Liver (tissue), 9 donors: Measurements from ENCODE around the gene DIAPH3. TPM values are rescaled to one million over a fixed set of nuclear protein-coding genes. Genes with fewer than 3 reads are reported as not detected.

Source experiments
- DNase-seq: peaks from one replicate; pipeline ENCODE4 v3.0.0-alpha.2; 2017; ENCODE audit warnings: low spot score
- H3K27ac ChIP-seq, 2 donors: one replicate each; pipeline ENCODE4 v1.7.0; 2013; ENCODE audit warnings: inconsistent platforms in 2 of 2, low read length in 2 of 2, control low read depth in 1 of 2, low read depth in 1 of 2, mild to moderate bottlenecking in 1 of 2
- H3K27me3 ChIP-seq, 4 donors: one replicate each; pipeline versions ENCODE4 v1.6.1 to v1.7.0; 2013; ENCODE audit warnings: low read length in 3 of 4, inconsistent platforms in 1 of 4, mild to moderate bottlenecking in 1 of 4, moderate library complexity in 1 of 4; ENCODE audit not compliant: control insufficient read depth in 4 of 4, insufficient read depth in 4 of 4
- H3K36me3 ChIP-seq, 4 donors: one replicate each; pipeline versions ENCODE4 v1.6.1 to v1.7.0; 2013; ENCODE audit warnings: low read length in 3 of 4, mild to moderate bottlenecking in 3 of 4, low read depth in 1 of 4, moderate library complexity in 1 of 4; ENCODE audit not compliant: control insufficient read depth in 4 of 4, insufficient read depth in 3 of 4
- H3K4me1 ChIP-seq, 4 donors: one replicate each; pipeline versions ENCODE4 v1.6.1 to v1.7.0; 2013; ENCODE audit warnings: low read length in 3 of 4, mild to moderate bottlenecking in 3 of 4, moderate library complexity in 1 of 4; ENCODE audit not compliant: control insufficient read depth in 4 of 4, insufficient read depth in 4 of 4
- H3K4me3 ChIP-seq, 3 donors: one replicate each; pipeline versions ENCODE4 v1.6.1 to v1.7.0; 2013; ENCODE audit warnings: low read length in 3 of 3, control low read depth in 1 of 3, low read depth in 1 of 3, mild to moderate bottlenecking in 1 of 3
- H3K9ac ChIP-seq, 2 donors: one replicate each; pipeline ENCODE4 v1.7.0; 2013; ENCODE audit warnings: low read length in 2 of 2, mild to moderate bottlenecking in 2 of 2, moderate library complexity in 2 of 2, control low read depth in 1 of 2, low read depth in 1 of 2
- H3K9me3 ChIP-seq, 4 donors: one replicate each; pipeline versions ENCODE4 v1.6.1 to v1.7.0; 2013; ENCODE audit warnings: low read length in 3 of 4; ENCODE audit not compliant: control insufficient read depth in 4 of 4
- EGR1 ChIP-seq, 2 donors: IDR thresholded peaks; 2 replicates each; pipeline ENCODE4 v1.6.1; 2016 to 2018; ENCODE audit warnings: antibody characterized with exemption in 2 of 2, low read depth in 2 of 2
- FOXA1 ChIP-seq: IDR thresholded peaks from 2 replicates; pipeline ENCODE4 v1.6.1; 2016; ENCODE audit warnings: antibody characterized with exemption
- FOXA2 ChIP-seq: IDR thresholded peaks from 2 replicates; pipeline ENCODE4 v1.6.1; 2016; ENCODE audit warnings: antibody characterized with exemption
- GABPA ChIP-seq, 2 donors: IDR thresholded peaks in 1 of 2; conservative IDR thresholded peaks in 1 of 2; 2 replicates each; pipeline ENCODE4 v1.6.1; 2016; ENCODE audit warnings: antibody characterized with exemption in 2 of 2, mild to moderate bottlenecking in 1 of 2, moderate library complexity in 1 of 2
- HNF4A ChIP-seq, 2 donors: conservative IDR thresholded peaks; 2 replicates each; pipeline ENCODE4 v1.6.1; 2016; ENCODE audit warnings: antibody characterized with exemption in 2 of 2, mild to moderate bottlenecking in 2 of 2
- HNF4G ChIP-seq: IDR thresholded peaks from 2 replicates; pipeline ENCODE4 v1.6.1; 2016; ENCODE audit warnings: antibody characterized with exemption
- JUND ChIP-seq, 2 donors: IDR thresholded peaks; 2 replicates each; pipeline ENCODE4 v1.6.1; 2016; ENCODE audit warnings: antibody characterized with exemption in 2 of 2
- NR2F2 ChIP-seq: IDR thresholded peaks from 2 replicates; pipeline ENCODE4 v1.6.1; 2016; ENCODE audit warnings: antibody characterized with exemption
- RAD21 ChIP-seq, 2 donors: IDR thresholded peaks; 2 replicates each; pipeline ENCODE4 v1.6.1; 2016; ENCODE audit warnings: antibody characterized with exemption in 2 of 2, mild to moderate bottlenecking in 2 of 2
- RXRA ChIP-seq, 2 donors: IDR thresholded peaks; 2 replicates each; pipeline ENCODE4 v1.6.1; 2017 to 2018; ENCODE audit warnings: antibody characterized with exemption in 2 of 2, mild to moderate bottlenecking in 1 of 2
- SP1 ChIP-seq: IDR thresholded peaks from 2 replicates; pipeline ENCODE4 v1.6.1; 2018; ENCODE audit warnings: antibody characterized with exemption, mild to moderate bottlenecking
- TAF1 ChIP-seq: conservative IDR thresholded peaks from 2 replicates; pipeline ENCODE4 v1.6.1; 2016; ENCODE audit warnings: antibody characterized with exemption, mild to moderate bottlenecking
- YY1 ChIP-seq: IDR thresholded peaks from 2 replicates; pipeline ENCODE4 v1.6.1; 2016; ENCODE audit warnings: antibody characterized with exemption, mild to moderate bottlenecking
- WGBS: extraction: QIAGEN DNeasy Blood & Tissue Kit; methylation state at CpG from one replicate; pipeline ENCODE4 v1.1.7; 2013; 5-methylcytosine and 5-hydroxymethylcytosine counted together
- polyA plus RNA-seq, 2 donors: library from polyadenylated mRNA; stranded (reverse) in 1 of 2; unstranded in 1 of 2; fragments of 200-250 nt in 1 of 2; fragments of >200 nt in 1 of 2; fragmentation: Nextera tagmentation in 1 of 2; extraction: Ambion mirVana in 1 of 2; gene quantifications; one replicate each; pipeline versions ENCODE4 v1.2.1 to v1.2.3, GENCODE V29; 2013 to 2015
- total RNA-seq, 2 donors: library from RNA; depleted of rRNA; stranded (reverse); fragments of >200 nt; gene quantifications; one replicate each; pipeline ENCODE4 v1.2.3, GENCODE V29; 2014
- TF ChIP-seq, protein P1 (sequence below): IDR thresholded peaks from 2 replicates; pipeline ENCODE4 v1.6.1; 2016; ENCODE audit warnings: antibody characterized with exemption, mild to moderate bottlenecking
- TF ChIP-seq, protein P2 (sequence below): IDR thresholded peaks from 2 replicates; pipeline ENCODE4 v1.6.1; 2016; ENCODE audit warnings: antibody characterized with exemption
- TF ChIP-seq, protein P3 (sequence below): IDR thresholded peaks from 2 replicates; pipeline ENCODE4 v1.6.1; 2016; ENCODE audit warnings: antibody characterized with exemption
- TF ChIP-seq, protein P4 (sequence below): IDR thresholded peaks from 2 replicates; pipeline ENCODE4 v1.6.1; 2016; ENCODE audit warnings: antibody characterized with exemption
- TF ChIP-seq, protein P5 (sequence below): fragments of 150-350 bp; IDR thresholded peaks from 2 replicates; pipeline ENCODE4 v1.5.1; 2017; ENCODE audit warnings: improper control_type of control experiment, low read depth, low read length; ENCODE audit not compliant: missing input control
- donor health status: healthy.
- donor health status: healthy.
- donor health status: healthy.
- donor health status: healthy.
- donor health status: healthy.

Gene DIAPH3
- total and polyA plus RNA-seq, 4 donors: 0.08 to 11.1 (median 0.27) TPM

DNA sequence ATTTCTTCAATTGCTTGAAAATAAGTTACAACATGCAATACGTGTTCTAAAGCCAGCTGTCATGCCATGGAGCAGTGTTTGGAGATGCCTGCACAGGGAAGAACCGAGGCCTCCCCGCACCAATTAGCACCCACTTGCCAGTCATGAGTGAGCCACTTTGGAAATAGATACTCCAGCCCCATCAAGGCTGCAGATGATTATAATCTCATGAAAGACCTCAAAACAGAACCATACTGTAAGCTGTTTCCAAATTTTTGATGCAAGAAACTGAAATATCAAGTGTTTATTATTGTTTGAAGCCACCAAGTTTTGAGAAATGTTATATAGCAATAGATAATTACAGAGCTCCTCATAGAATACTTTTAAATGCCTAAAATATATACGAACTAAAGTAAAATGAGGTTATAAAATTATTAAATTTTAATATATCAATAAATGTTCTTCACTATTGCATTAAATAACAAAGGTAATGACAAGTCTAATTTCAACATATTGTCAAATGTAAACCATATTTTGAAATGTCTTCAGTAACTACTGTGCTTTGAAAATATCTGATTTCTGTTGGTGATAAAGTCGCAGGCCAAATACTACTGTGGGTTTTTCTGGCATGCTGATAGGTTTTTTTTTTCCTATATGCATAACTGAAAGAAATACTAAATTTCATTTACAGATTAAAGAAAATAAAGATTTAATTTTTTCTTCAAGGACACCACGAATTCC is 43.0 kb downstream of the DIAPH3 start:
- Histone ChIP-seq H3K9ac (no peak overlapping the region), H3K36me3 (no peaks in the 10 kb centered on the region), H3K9me3 (no peaks in the 10 kb centered on the region), H3K27me3 (no peaks in the 10 kb centered on the region), H3K4me1 (no peaks in the 10 kb centered on the region), H3K27ac (no peak overlapping the region), H3K4me3 (no peak overlapping the region)
- TF ChIP-seq RXRA (IDR thresholded peaks at IDR 0.05) (no peak), HNF4G (no peak), SP1 (no peak), YY1 (no peak), NR2F2 (no peak), JUND (IDR thresholded peaks at IDR 0.05) (no peak), FOXA1 (no peak), GABPA (IDR thresholded peaks at IDR 0.05 in 1 of 2, conservative IDR thresholded peaks at IDR 0.05 in 1 of 2) (no peak), HNF4A (conservative IDR thresholded peaks at IDR 0.05) (no peak), RAD21 (IDR thresholded peaks at IDR 0.05) (no peak), FOXA2 (no peak), EGR1 (IDR thresholded peaks at IDR 0.05; ENCODE audit: low read depth in 2 of 2) (no peak), TAF1 (no peak)
- TF ChIP-seq, protein P1, sequence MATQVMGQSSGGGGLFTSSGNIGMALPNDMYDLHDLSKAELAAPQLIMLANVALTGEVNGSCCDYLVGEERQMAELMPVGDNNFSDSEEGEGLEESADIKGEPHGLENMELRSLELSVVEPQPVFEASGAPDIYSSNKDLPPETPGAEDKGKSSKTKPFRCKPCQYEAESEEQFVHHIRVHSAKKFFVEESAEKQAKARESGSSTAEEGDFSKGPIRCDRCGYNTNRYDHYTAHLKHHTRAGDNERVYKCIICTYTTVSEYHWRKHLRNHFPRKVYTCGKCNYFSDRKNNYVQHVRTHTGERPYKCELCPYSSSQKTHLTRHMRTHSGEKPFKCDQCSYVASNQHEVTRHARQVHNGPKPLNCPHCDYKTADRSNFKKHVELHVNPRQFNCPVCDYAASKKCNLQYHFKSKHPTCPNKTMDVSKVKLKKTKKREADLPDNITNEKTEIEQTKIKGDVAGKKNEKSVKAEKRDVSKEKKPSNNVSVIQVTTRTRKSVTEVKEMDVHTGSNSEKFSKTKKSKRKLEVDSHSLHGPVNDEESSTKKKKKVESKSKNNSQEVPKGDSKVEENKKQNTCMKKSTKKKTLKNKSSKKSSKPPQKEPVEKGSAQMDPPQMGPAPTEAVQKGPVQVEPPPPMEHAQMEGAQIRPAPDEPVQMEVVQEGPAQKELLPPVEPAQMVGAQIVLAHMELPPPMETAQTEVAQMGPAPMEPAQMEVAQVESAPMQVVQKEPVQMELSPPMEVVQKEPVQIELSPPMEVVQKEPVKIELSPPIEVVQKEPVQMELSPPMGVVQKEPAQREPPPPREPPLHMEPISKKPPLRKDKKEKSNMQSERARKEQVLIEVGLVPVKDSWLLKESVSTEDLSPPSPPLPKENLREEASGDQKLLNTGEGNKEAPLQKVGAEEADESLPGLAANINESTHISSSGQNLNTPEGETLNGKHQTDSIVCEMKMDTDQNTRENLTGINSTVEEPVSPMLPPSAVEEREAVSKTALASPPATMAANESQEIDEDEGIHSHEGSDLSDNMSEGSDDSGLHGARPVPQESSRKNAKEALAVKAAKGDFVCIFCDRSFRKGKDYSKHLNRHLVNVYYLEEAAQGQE: no peak
- TF ChIP-seq, protein P2, sequence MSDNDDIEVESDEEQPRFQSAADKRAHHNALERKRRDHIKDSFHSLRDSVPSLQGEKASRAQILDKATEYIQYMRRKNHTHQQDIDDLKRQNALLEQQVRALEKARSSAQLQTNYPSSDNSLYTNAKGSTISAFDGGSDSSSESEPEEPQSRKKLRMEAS: no peak
- TF ChIP-seq, protein P3, sequence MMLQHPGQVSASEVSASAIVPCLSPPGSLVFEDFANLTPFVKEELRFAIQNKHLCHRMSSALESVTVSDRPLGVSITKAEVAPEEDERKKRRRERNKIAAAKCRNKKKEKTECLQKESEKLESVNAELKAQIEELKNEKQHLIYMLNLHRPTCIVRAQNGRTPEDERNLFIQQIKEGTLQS: no peak
- TF ChIP-seq, protein P4, sequence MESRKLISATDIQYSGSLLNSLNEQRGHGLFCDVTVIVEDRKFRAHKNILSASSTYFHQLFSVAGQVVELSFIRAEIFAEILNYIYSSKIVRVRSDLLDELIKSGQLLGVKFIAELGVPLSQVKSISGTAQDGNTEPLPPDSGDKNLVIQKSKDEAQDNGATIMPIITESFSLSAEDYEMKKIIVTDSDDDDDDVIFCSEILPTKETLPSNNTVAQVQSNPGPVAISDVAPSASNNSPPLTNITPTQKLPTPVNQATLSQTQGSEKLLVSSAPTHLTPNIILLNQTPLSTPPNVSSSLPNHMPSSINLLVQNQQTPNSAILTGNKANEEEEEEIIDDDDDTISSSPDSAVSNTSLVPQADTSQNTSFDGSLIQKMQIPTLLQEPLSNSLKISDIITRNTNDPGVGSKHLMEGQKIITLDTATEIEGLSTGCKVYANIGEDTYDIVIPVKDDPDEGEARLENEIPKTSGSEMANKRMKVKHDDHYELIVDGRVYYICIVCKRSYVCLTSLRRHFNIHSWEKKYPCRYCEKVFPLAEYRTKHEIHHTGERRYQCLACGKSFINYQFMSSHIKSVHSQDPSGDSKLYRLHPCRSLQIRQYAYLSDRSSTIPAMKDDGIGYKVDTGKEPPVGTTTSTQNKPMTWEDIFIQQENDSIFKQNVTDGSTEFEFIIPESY: no peak
- TF ChIP-seq, protein P5, sequence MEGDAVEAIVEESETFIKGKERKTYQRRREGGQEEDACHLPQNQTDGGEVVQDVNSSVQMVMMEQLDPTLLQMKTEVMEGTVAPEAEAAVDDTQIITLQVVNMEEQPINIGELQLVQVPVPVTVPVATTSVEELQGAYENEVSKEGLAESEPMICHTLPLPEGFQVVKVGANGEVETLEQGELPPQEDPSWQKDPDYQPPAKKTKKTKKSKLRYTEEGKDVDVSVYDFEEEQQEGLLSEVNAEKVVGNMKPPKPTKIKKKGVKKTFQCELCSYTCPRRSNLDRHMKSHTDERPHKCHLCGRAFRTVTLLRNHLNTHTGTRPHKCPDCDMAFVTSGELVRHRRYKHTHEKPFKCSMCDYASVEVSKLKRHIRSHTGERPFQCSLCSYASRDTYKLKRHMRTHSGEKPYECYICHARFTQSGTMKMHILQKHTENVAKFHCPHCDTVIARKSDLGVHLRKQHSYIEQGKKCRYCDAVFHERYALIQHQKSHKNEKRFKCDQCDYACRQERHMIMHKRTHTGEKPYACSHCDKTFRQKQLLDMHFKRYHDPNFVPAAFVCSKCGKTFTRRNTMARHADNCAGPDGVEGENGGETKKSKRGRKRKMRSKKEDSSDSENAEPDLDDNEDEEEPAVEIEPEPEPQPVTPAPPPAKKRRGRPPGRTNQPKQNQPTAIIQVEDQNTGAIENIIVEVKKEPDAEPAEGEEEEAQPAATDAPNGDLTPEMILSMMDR: no peak
- WGBS: 97% methylated on average over 6 of the region's 6 CpGs
- DNase-seq: no peak
